Esophagus squamous epithelium (tissue), 5 donors: ENCODE data around the gene ZNF432. TPM values are rescaled to one million over a fixed set of nuclear protein-coding genes. Genes with fewer than 3 reads are reported as not detected.
"Not testable (repeated sequence)": the region's sequence is repeated elsewhere in the genome, so short reads cannot be mapped to it uniquely, and the experiment has no call there.

Source experiments
- DNase-seq: peaks from one replicate; lab custom pipeline; 2025; lab: John Stamatoyannopoulos, UW
- H3K27ac ChIP-seq, 4 donors: fragments of 200-600 bp; sonication (generic); one replicate each; pipeline ENCODE4 v1.5.1; 2016 to 2019; ENCODE audit warnings: mild to moderate bottlenecking in 1 of 4
- H3K27me3 ChIP-seq, 4 donors: fragments of 200-600 bp; sonication (generic); 1 replicate in 3 of 4; 2 replicates in 1 of 4; pipeline versions ENCODE4 v1.5.1 to v1.6.0; 2017 to 2021; ENCODE audit warnings: antibody characterized with exemption in 1 of 4
- H3K36me3 ChIP-seq, 3 donors: fragments of 200-600 bp; sonication (generic); one replicate each; pipeline ENCODE4 v1.5.1; 2016 to 2019
- H3K4me1 ChIP-seq, 3 donors: fragments of 200-600 bp; sonication (generic); one replicate each; pipeline ENCODE4 v1.5.1; 2017 to 2019
- H3K4me3 ChIP-seq, 4 donors: fragments of 200-600 bp; sonication (generic); 1 replicate in 3 of 4; 2 replicates in 1 of 4; pipeline ENCODE4 v1.5.1; 2016 to 2019; ENCODE audit warnings: mild to moderate bottlenecking in 2 of 4, moderate library complexity in 1 of 4
- H3K9me3 ChIP-seq, 3 donors: fragments of 200-600 bp; sonication (generic); one replicate each; pipeline ENCODE4 v1.5.1; 2016 to 2019
- CTCF ChIP-seq, 6 experiments: fragments of 450-650 bp in 4 of 6; fragments of 200-600 bp in 2 of 6; sonication (generic) in 2 of 6; IDR thresholded peaks; one replicate each; pipeline ENCODE4 v1.5.1; 2016 to 2019; ENCODE audit warnings: antibody characterized with exemption in 6 of 6, mild to moderate bottlenecking in 4 of 6, moderate library complexity in 4 of 6
- POLR2A ChIP-seq, 4 donors: fragments of 450-650 bp; IDR thresholded peaks; one replicate each; pipeline ENCODE4 v1.6.1; 2017; ENCODE audit warnings: antibody characterized with exemption in 4 of 4, mild to moderate bottlenecking in 4 of 4, moderate library complexity in 3 of 4
- WGBS, 2 donors: methylation state at CpG; one replicate each; pipeline ENCODE4 v1.1.5; 2018; 5-methylcytosine and 5-hydroxymethylcytosine counted together
- intact Hi-C: fragments of 100-400 bp; cut with DNase I; formaldehyde crosslinking; loops from one replicate; pipeline ENCODE4 v1.15.0; 2022
- total RNA-seq, 4 donors: library from RNA; depleted of rRNA; stranded (reverse); fragments of >200 nt; gene quantifications; one replicate each; pipeline ENCODE4 v1.1.0, GENCODE V29; 2016
- donor health status: DM: yes; HTN: yes; CAD: no.

Gene ZNF432
- total RNA-seq, 4 donors from 2014 or later: 4.3 to 13.7 (median 7.6) TPM

GRCh38 chr19:52039169-52039568, 9.5 kb downstream of the ZNF432 start:
- H3K27me3 ChIP-seq: no peaks in the 10 kb centered on the region
- H3K9me3 ChIP-seq: peaks cover 2 to 93% (median 65%) of the 10 kb centered on the region in 3 donors
- H3K4me1 ChIP-seq: no peaks in the 10 kb centered on the region
- no peak overlapping the region for H3K27ac ChIP-seq
- H3K36me3 ChIP-seq: peaks cover 41 to 99% (median 56%) of the 10 kb centered on the region in 3 donors
- DNase-seq: no peak
- no peak for TF ChIP-seq POLR2A (IDR thresholded peaks at IDR 0.05)
- no peak for TF ChIP-seq CTCF (IDR thresholded peaks at IDR 0.05)
- 95% methylated on average over 4 of the region's 4 CpGs for WGBS, 2 donors
- H3K4me3 ChIP-seq: peak overlapping the region in 1 of 4 donors; percentile 3
- intact Hi-C loops: no loop called here

GRCh38 chr19:52034051-52034728, 14.4 kb downstream of the ZNF432 start:
- Histone ChIP-seq H3K9me3 (peaks cover 8 to 95% (median 79%) of the 10 kb centered on the region in 3 donors), H3K27me3 (no peaks in the 10 kb centered on the region), H3K4me3 (peak overlapping the region in 1 of 4 donors; percentile 18), H3K36me3 (peaks cover 25 to 69% (median 33%) of the 10 kb centered on the region in 3 donors), H3K27ac (no peak overlapping the region), H3K4me1 (peaks cover 0 to under 1% (median 0%) of the 10 kb centered on the region in 3 donors)
- TF ChIP-seq CTCF (IDR thresholded peaks at IDR 0.05): no peak
- TF ChIP-seq POLR2A (IDR thresholded peaks at IDR 0.05): no peak
- no peak for DNase-seq
- WGBS, 2 donors: 95 to 96% methylated on average over 12 of the region's 12 CpGs
- intact Hi-C loops: no loop called here

GRCh38 chr19:52028780-52029123, 19.9 kb downstream of the ZNF432 start:
- Histone ChIP-seq H3K27ac (peak overlapping the region; percentile 90 to 97 (median 94)), H3K9me3 (peaks cover 2 to 75% (median 49%) of the 10 kb centered on the region in 3 donors), H3K4me3 (peak overlapping the region; percentile 71 to 93 (median 77)), H3K27me3 (no peaks in the 10 kb centered on the region), H3K4me1 (peaks cover 0 to 29% (median 6%) of the 10 kb centered on the region in 3 donors), H3K36me3 (peaks cover 9 to 48% (median 20%) of the 10 kb centered on the region in 3 donors)
- no peak for TF ChIP-seq POLR2A (IDR thresholded peaks at IDR 0.05)
- TF ChIP-seq CTCF (IDR thresholded peaks at IDR 0.05): no peak
- 18 to 20% methylated on average over 5 of the region's 5 CpGs for WGBS, 2 donors
- intact Hi-C loops: no loop called here
- DNase-seq: no peak

GRCh38 chr19:52028027-52028779, 20.4 kb downstream of the ZNF432 start, which contains the start of gene ZNF614:
Gene ZNF614, minus strand, starts transcription at chr19:52028379. Its CDS starts 2,634 bp downstream, at chr19:52025745.
- Histone ChIP-seq H3K27me3 (no peaks in the 10 kb centered on the region), H3K4me1 (peaks cover 0 to 29% (median 6%) of the 10 kb centered on the region in 3 donors), H3K27ac (peak within 1 kb of the TSS; percentile 90 to 97 (median 94)), H3K36me3 (peaks cover 13 to 48% (median 24%) of the 10 kb centered on the region in 3 donors), H3K4me3 (peak within 1 kb of the TSS; percentile 71 to 93 (median 77)), H3K9me3 (peaks cover 0 to 75% (median 48%) of the 10 kb centered on the region in 3 donors)
- WGBS, 2 donors: 0% methylated on average over 10 to 20 of the region's 53 CpGs
- DNase-seq: peak; percentile 43
- intact Hi-C loops: no loop called here
- TF ChIP-seq POLR2A (IDR thresholded peaks at IDR 0.05) (peak in 2 of 4 donors; percentile 41 to 48), CTCF (IDR thresholded peaks at IDR 0.05) (peak in 1 of 6 experiments; percentile 9)

GRCh38 chr19:52026255-52026990, 22.2 kb downstream of the ZNF432 start:
- peaks cover 13 to 57% (median 24%) of the 10 kb centered on the region in 3 donors for H3K36me3 ChIP-seq
- peaks cover 0 to 75% (median 40%) of the 10 kb centered on the region in 3 donors for H3K9me3 ChIP-seq

GRCh38 chr19:52024478-52024877, 24.2 kb downstream of the ZNF432 start:
- 91 to 92% methylated on average over 3 to 4 of the region's 4 CpGs for WGBS, 2 donors
- DNase-seq, H3K27me3 ChIP-seq, H3K27ac ChIP-seq, intact Hi-C loops: not testable (repeated sequence)
- Histone ChIP-seq H3K4me1 (peaks cover 0 to 29% (median 6%) of the 10 kb centered on the region in 3 donors), H3K9me3 (peaks cover 0 to 77% (median 52%) of the 10 kb centered on the region in 3 donors), H3K36me3 (peaks cover 30 to 76% (median 37%) of the 10 kb centered on the region in 3 donors), H3K4me3 (peak overlapping the region in 1 of 4 donors; percentile 5)

More at GRCh38 chr19:52026255-52026990, 22.2 kb downstream of the ZNF432 start:
- peaks cover 0 to 29% (median 6%) of the 10 kb centered on the region in 3 donors for H3K4me1 ChIP-seq
- H3K27ac ChIP-seq, DNase-seq, H3K27me3 ChIP-seq, intact Hi-C loops, H3K4me3 ChIP-seq: not testable (repeated sequence)
- WGBS, 2 donors: 78 to 81% methylated on average over 15 of the region's 15 CpGs
